NCI-H82 treated with DMSO at 0.1 percent for 48 hours (cell line): ENCODE data around the gene ITGA6.
A peak's percentile ranks its signal among the peaks of the same experiment; 100 is the strongest.

Experiments used
- DNase-seq: peaks from one replicate; lab custom pipeline; 2025; ENCODE audit not compliant: unreplicated experiment; lab: John Stamatoyannopoulos, UW

Gene ITGA6

DNA sequence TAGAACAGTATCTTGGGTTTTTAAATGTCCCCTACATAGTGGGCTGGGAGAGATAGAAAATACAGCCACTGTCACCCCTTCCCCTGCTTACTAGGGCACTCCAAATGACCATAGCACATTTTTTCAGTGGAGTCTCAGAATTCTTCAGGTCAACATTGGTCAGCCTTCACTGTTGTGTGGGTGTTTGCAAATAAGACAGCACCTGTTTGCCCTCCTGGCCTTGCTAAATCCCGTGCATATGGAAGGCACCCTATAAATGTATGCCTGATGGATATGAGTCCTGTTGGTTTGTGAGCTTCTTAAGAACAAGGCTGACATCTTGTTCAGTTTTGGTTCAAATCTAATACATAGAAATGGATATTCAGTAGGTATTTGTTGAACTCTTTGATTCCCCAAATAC is 12.5 kb downstream of the ITGA6 start:
- no peak for DNase-seq

DNA sequence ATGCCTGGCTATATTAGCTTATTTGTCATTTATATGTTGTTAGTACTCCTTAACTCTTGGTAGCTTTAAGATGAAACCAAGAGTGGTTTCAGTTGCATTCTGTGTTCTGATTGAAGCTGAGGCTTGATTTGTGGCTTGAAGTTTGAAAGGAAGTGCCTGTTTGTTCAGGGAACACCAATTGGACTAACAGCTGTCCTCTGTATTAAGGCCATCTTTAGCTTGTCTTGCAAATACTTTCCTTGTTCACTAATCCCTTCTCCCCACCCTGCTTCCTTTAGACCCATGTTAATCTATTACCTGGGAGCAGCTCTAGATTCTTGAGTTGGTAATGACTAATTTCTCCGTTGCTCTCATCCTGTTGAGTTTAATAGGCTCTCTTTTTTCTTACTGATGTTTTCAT is 13.4 kb downstream of the ITGA6 start:
- peak; percentile 85 for DNase-seq

GRCh38 chr2:172442072-172442895 is 14.9 kb downstream of the ITGA6 start:
- DNase-seq, result no peak

- DNase-seq, result no peak
These were observed 18.5 kb downstream of the ITGA6 start for GRCh38 chr2:172445851-172446250.

DNA sequence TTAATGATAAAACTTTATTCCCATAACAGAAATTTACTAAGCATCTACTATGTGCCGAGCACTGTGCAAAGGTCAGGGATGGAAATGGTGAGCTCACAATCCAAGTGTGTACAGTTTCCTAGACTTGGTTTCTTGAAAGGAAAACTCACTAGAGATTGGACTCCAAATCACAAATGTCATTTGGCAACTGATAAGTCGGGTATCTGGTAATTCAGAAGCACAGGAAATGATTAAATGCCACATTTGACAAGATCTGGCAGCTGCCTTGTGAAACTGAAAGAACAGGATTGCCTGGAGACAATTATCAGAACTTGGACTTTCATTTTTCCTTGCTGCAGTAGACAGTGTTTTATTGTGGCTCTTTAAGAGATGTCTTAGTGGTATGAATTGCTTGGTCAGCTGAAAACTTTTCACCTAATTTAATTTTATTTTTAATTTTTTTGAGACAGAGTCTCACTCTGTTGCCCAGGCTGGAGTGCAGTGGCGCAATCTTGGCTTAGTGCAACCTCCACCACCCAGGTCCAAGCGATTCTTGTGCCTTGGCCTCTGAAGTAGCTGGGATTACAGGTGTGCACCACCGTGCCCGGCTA is 19.2 kb downstream of the ITGA6 start:
- DNase-seq, result no peak

DNA sequence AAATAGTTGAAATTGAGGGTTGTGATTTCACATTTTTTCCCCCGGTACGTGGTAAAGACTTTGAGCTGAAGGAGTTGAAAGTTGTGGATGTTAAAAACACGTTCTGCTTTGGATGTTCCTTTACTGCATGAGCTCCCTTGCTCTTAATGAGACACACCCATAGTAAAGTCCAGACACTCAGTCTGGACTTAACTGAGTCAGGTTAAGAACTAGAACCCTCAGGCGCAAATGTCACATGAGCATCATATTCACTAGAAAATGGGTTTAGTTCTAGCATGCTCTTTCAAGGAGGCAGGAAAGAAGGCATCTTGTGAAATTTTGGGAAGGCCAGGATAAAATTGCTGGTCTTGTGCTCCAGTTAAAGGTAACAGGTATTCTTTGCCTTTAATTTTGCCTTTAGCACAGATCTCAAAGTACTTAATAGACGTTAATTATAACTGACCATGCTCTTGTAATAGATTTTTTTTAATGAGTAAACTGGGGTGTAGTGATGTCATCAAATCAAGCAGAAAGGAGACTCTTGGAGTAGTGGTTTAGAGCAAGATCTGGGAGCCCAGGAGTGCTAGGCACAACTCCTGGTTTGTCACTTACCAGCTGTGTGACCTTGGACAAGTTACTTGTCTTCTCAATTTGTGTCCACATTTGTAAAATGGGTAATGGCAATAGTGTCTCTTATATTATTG is 20.6 kb downstream of the ITGA6 start:
- no peak for DNase-seq

- no peak for DNase-seq
These were observed 21.3 kb downstream of the ITGA6 start for GRCh38 chr2:172448544-172449267.

DNA sequence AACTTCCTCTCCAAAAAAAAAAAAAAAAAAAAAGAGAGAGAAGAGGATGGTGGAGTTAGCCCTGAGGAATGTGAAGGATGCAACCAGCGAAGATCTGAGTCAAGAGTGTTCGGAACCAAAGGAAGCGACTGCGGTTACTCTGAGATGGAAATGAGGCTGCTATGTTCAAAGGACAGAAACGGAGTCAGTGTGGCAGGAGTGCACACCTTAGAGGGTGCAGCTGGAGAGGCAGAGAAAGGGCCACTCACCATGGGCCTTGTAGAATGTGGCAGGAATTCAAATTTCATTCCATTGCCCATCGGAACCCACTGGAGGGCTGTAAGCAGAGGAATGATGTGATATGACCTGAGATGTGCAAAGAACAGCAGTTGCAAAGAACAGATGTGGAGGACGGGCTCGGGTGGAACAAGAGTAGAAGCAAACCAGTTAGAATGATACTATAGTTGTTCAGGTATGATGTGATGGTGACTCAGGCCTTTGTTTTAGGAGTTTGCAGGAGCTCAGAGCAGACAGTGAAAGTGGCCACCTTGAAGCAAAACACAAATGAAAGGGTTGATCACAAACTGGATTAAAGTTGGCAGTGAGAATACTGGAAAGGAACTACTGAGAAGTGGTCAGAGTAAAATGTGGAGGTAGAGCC is 22.6 kb downstream of the ITGA6 start:
- no peak for DNase-seq

GRCh38 chr2:172451923-172452322 is 24.5 kb downstream of the ITGA6 start:
- DNase-seq, result no peak

DNA sequence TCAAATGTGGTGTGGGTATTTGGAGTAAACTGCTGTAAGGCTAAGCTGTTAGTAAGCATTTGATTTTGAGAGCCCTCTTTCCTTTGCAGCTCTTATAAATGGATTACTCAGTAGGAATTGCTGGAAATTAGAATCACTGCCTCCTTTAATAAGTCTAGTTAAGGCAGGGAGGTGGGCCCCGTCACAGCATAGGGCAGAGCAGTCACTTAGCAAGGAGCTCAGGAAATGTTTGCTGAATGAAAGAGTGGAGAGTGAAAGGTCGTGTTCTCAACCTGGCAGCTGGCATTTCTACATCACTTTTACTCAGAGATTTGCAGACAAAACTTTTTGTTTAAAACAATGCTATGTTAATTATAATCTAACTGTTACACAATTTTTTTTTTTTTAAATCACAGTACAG is 25.5 kb downstream of the ITGA6 start:
- DNase-seq, result peak; percentile 86

GRCh38 chr2:172454404-172455120 is 27.2 kb downstream of the ITGA6 start:
- no peak for DNase-seq

DNA sequence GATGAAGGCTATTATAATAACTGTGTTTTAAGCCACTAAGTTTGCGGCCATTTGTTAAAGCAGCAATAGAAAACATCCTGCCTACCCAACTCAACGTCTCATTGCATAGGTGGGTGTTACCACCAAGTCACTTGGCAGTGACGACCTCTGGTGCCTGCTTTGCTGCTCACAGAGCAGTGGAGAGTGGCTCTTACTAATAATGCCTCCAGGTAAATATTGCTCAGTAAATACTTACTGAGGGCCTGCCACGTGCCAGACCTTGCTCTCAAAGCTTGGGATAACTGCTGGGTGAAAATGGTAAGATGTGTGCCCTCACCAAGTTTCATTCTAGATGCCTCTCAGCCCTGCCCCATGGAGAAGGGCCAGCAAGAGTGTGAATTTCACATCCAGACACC is 27.7 kb downstream of the ITGA6 start:
- no peak for DNase-seq

- no peak for DNase-seq
These were observed 28.6 kb downstream of the ITGA6 start for GRCh38 chr2:172456002-172456401.

DNA sequence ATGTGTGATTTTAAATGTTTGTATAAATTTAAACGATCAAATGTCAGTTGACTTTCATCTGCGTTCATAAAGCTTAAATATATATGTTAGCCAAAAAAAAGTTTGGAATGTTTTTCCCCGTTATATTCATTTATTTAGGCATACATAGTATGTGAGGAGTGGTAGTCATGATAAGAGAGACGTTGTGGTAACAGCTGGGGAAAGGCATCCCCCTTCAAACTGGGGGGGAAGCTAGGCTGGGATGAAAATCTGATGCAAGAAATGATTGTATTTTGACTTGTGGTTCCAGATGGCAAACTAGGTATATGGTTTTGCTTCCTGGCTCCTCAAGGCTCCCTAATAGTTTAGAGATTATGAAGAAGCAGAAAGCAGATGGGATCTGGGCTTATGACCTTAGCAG is 30.1 kb downstream of the ITGA6 start:
- peak; percentile 97 for DNase-seq

DNA sequence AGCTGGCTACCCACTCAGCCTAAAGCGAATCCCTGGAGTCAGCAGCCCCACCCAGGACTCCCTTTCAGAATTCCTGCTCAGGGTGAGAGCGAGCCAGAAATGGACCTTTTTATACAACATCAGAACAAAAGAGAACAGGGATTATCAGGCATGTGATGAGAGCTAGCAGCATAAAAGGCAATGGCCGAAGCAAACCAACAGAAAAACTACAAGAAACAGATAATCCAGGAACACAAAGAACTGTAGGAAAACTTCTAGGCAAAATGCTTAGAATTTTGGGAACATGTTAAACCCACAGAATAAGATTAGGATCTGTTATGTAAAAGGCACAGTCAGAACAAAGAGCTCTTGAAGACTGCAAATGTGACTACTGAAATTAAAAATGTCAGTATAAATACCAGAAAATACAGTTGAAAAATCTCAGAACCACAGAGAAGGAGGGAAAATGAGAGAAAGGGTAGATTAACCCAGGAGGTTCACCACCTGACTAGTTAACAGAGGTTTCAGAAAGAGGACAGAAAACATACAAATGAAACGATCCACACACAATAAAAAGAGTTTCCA is 31.3 kb downstream of the ITGA6 start:
- DNase-seq, result no peak

DNA sequence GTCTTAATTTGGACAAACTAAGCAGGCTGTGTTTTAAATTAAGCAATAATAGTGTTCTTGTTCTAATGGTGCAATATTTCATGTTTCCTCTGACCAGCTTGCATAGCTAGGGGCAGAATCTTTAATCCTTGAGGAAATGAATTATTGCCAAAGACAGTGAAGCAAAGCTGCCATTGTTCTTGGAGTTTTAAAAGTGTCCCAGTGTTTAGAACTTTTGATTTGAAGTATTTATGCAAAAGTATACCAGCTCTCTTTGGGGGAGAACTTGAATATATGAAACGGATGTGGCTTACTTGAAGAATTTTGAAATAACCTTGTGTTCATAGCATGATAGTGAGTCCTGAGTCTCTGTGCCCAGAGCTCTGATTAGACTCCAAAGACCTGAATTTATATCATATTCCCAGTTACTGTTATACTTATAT is 33.4 kb downstream of the ITGA6 start:
- DNase-seq, result no peak

- peak; percentile 16 for DNase-seq
These were observed 34.4 kb downstream of the ITGA6 start for GRCh38 chr2:172461591-172462372.

- no peak for DNase-seq
These were observed 35.0 kb downstream of the ITGA6 start for GRCh38 chr2:172462373-172462848.

DNA sequence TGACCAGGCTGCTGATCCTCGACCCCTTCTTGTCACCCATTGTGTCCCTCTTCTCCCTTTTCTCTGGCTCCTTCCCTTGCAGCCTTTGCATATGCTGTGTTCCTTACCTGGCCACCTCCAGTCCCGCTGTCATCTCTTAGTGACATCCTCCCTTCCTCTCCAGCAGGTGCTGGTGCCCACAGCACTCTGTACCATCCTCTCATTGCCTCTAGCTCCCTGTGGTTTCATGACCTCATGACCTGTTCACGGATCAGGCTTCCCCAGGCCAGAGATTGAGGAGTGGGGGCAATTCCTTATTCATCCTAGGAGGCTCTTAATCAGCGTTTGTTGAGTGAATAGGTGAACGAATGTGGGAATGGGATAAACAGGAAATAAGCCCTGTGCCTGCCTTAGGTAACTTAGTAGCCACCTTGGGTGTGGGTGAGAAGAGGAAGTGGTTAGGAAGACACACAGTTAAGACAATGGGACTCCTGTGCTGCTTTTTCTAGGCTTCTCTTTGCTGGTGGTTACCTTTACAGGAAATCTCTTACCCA is 35.5 kb downstream of the ITGA6 start:
- DNase-seq, result no peak
